A549 (cell line): ENCODE measurements around the gene ALOX12.
"Not testable (repeated sequence)": the region's sequence is repeated elsewhere in the genome, so short reads cannot be mapped to it uniquely, and the experiment has no call there.

Source experiments
- JUNB ChIP-seq: fragments of >200 bp; sonication (Bioruptor Twin); formaldehyde crosslinking; IDR thresholded peaks from 2 replicates; pipeline ENCODE4 v1.6.1; 2016
- TF ChIP-seq, protein P1 (sequence below): fragments of >200 bp; sonication (Bioruptor Twin); formaldehyde crosslinking; IDR thresholded peaks from 3 replicates; pipeline ENCODE4 v1.5.1; 2016

DNA sequence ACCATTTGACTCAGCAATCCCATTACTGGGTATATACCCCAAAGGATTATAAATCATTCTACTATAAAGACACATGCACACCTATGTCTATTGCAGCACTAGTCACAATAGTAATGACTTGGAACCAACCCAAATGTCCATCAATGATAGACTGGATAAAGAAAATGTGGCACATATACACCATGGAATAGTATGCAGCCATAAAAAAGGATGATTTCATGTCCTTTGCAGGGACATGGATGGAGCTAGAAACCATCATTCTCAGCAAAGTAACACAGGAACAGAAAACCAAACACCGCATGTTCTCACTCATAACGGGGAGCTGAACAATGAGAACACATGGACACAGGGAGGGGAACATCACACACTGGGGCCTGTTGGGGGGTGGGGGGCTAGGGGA lies 44.9 kb upstream of the ALOX12 start:
- TF ChIP-seq, protein P1, sequence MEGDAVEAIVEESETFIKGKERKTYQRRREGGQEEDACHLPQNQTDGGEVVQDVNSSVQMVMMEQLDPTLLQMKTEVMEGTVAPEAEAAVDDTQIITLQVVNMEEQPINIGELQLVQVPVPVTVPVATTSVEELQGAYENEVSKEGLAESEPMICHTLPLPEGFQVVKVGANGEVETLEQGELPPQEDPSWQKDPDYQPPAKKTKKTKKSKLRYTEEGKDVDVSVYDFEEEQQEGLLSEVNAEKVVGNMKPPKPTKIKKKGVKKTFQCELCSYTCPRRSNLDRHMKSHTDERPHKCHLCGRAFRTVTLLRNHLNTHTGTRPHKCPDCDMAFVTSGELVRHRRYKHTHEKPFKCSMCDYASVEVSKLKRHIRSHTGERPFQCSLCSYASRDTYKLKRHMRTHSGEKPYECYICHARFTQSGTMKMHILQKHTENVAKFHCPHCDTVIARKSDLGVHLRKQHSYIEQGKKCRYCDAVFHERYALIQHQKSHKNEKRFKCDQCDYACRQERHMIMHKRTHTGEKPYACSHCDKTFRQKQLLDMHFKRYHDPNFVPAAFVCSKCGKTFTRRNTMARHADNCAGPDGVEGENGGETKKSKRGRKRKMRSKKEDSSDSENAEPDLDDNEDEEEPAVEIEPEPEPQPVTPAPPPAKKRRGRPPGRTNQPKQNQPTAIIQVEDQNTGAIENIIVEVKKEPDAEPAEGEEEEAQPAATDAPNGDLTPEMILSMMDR: not testable (repeated sequence)
- not testable (repeated sequence) for TF ChIP-seq JUNB
